Liver (tissue), 3 donors: ENCODE measurements around the gene ENPP3.

Experiments
- CTCF ChIP-seq: fragments of 150-350 bp; IDR thresholded peaks from 2 replicates; pipeline ENCODE4 v1.5.1; 2017; ENCODE audit warnings: improper control_type of control experiment, low read depth, low read length; ENCODE audit not compliant: missing input control
- RXRA ChIP-seq, 2 donors: IDR thresholded peaks; 2 replicates each; pipeline ENCODE4 v1.6.1; 2017 to 2018; ENCODE audit warnings: antibody characterized with exemption in 2 of 2, mild to moderate bottlenecking in 1 of 2
- donor health status: healthy.
- donor health status: healthy.

- TF ChIP-seq CTCF = no peak
- no peak for TF ChIP-seq RXRA (IDR thresholded peaks at IDR 0.05)
Observed at GRCh38 chr6:131588643-131589042, 48.5 kb upstream of the ENPP3 start.
